Heart left ventricle (tissue), 13 donors: ENCODE measurements around the gene GRIA3.

Experiments used
- POLR2A ChIP-seq, 2 donors: fragments of 450-650 bp; IDR thresholded peaks; one replicate each; pipeline ENCODE4 v1.6.1; 2017; ENCODE audit warnings: antibody characterized with exemption in 2 of 2, mild to moderate bottlenecking in 2 of 2, moderate library complexity in 2 of 2
- TF ChIP-seq, protein P1 (sequence below), 12 donors: fragments of 200-600 bp; sonication (generic) in 4 of 12; IDR thresholded peaks; one replicate each; pipeline versions ENCODE4 v1.5.0 to v1.8.0; 2018 to 2022; ENCODE audit warnings: antibody characterized with exemption in 12 of 12, mild to moderate bottlenecking in 5 of 12
- donor health status: ischemic (EF 13 %, LVEDD 7.1; RV severe dilation, severe dysfunction).
- donor health status: DM: no; HTN: yes; CAD: no.
- donor health status: DM: no; HTN: no; CAD: no.
- donor health status: ischemic (EF 25% LVEDD 6.9; RV normal size, moderate dysfunction).
- donor health status: ischemic (EF 25% LVEDD 5.7; RV mildly dilated, moderate dysfunction).
- donor health status: ischemic (EF 35%, LVEDD 5.7; RV mildly dilated, moderate dysfunction).
- donor health status: nonischemic (EF 11% LVEDD 7.7; RV severe dilation, severe dysfunction).
- donor health status: DM: yes; HTN: yes; CAD: no.
- donor health status: PGD.
- donor health status: ischemic (EF 29% LVEDD 5.4; RV normal size, mild dysfunction).
- donor health status: nonischemic (EF 23%, LVEDD 6.1; RV moderate dilation, normal function).

DNA sequence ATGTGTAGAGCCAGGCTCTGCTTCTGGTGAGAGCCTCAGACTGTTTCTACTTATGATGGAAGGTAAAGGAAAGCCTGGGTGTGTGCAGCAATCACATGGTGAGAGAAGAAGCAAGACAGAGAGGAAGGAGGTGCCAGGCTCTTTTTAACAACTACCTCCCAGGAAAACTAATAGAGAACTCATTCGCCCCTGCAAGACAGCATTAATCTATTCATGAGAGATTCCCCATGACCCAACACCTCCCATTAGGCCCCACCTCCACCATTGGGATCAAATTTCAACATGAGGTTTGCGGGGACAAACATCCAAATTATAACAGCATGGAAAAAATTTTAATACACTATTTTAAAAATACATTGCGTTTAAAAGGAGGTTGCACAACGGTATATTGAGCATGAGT lies 24.7 kb upstream of the GRIA3 start:
- TF ChIP-seq, protein P1, sequence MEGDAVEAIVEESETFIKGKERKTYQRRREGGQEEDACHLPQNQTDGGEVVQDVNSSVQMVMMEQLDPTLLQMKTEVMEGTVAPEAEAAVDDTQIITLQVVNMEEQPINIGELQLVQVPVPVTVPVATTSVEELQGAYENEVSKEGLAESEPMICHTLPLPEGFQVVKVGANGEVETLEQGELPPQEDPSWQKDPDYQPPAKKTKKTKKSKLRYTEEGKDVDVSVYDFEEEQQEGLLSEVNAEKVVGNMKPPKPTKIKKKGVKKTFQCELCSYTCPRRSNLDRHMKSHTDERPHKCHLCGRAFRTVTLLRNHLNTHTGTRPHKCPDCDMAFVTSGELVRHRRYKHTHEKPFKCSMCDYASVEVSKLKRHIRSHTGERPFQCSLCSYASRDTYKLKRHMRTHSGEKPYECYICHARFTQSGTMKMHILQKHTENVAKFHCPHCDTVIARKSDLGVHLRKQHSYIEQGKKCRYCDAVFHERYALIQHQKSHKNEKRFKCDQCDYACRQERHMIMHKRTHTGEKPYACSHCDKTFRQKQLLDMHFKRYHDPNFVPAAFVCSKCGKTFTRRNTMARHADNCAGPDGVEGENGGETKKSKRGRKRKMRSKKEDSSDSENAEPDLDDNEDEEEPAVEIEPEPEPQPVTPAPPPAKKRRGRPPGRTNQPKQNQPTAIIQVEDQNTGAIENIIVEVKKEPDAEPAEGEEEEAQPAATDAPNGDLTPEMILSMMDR (IDR thresholded peaks at IDR 0.05) = no peak
- no peak for TF ChIP-seq POLR2A (IDR thresholded peaks at IDR 0.05)
